ENCODE results near the gene NOTCH1.
A peak's percentile ranks its signal among the peaks of the same experiment; 100 is the strongest.

The NOTCH1 gene

GRCh38 chr9:136544964-136545691, 720 bp downstream of the NOTCH1 start:
- peak; percentile 69 to 79 for DNase-seq

DNA sequence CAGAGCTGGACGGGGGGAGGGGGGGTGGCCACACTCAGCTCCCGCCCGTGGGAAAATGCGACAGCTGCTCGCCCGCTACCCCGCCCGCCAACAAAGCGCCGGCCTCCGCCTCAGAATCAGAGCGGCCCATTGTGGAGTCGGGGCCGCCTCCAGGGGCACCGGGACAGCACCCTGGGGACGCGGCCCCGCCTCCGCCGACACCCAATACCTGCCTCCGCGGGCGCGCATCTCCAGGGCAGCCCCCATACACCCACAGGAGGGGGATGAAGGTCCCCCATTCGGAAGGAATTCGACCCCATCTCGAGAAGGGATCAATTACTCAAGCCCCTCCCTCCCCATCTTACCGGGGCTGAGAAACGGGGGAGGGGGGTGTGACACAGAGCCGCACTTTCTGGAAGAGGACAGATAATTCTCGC, 1.3 kb downstream of the NOTCH1 start:
- DNase-seq = peak; percentile 72 to 78

GRCh38 chr9:136543830-136544547, 1.9 kb downstream of the NOTCH1 start:
- DNase-seq = no peak

GRCh38 chr9:136543280-136543679, 2.6 kb downstream of the NOTCH1 start:
- no peak for DNase-seq

DNA sequence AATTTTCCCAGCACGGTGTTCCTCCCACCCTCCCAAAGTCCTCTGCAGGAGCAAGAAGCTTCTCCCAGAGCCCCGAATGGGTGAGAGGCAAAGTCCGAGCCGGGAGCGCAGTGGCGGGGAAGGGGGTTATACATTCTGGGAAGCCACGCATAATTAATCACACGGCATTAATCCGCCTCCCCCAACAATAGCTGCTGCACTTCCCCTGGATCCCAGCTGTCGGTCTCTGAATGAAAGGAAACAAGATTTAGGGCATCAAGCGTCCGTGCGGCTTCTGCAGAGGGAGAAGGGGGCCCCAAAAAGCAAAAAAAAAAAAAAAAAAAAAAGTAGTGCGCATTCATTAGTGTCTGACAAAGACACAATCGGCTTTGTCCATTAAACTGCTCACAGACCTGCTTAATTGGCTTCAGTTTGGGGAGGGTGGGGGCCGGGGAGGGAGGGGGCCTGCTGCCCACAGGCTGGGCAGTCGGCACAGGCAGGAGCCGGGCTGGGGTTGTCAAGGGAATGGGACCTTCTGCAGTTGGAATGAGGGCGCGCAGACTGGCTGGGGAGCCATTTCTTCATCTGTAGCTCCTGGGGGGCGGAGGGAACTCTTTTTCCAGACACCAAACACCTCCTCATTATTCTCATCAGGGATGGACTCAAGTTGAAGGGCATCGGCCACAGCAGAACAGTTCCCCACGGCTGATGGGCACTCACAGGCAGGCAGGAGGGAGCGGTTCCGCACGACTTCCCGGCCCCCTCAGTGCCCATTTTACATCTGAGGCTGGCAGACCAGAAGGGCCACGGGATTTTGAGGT, 3.4 kb downstream of the NOTCH1 start:
- DNase-seq = no peak

DNA sequence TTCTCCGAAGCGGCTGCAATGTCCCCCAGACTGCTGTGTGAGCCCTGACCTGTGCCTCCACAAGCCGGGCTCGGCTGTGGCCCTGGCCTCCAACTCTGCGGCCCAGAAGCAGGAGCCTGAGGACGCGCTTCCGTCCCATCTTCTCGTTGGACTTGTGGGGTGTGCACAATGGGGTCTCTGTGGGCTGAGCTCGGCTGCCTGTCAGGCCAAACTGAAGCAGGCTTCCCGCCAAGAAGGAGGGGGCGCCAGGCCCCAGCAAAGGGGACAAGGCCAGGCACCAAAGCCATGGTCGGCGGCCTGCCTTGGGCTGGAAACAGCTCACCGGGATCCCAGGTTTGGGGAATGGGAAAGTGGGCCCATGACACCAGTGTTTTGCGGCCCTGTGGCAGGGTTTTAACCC, 4.1 kb downstream of the NOTCH1 start:
- no peak for DNase-seq

GRCh38 chr9:136541179-136541578, 4.7 kb downstream of the NOTCH1 start:
- peak in 1 of 2 experiments; percentile 36 for DNase-seq

- DNase-seq = peak; percentile 98
Measured at GRCh38 chr9:136539427-136540421, 6.1 kb downstream of the NOTCH1 start.

- peak; percentile 79 to 85 for DNase-seq
Measured at GRCh38 chr9:136538599-136539426, 7.0 kb downstream of the NOTCH1 start.

GRCh38 chr9:136537896-136538598, 7.8 kb downstream of the NOTCH1 start:
- no peak for DNase-seq

DNA sequence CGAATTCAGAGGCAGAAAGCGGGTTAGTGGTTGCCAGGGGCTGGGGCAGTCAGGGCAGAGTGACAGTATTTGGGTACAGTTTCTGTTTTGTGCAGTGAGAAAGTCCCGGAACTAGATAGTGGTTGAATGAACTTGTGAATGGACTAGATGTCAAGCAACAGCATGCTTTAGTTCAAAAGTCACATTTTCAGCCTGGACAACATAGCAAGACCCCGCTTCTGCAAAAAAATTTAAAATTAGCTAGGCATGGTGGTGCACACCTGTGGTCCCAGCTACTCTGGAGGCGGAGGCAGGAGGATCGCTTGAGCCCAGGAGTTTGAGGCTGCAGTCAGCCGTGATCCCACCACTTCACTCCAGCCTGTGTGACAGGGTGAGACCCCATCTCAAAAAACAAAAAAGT, 8.4 kb downstream of the NOTCH1 start:
- no peak for DNase-seq

DNA sequence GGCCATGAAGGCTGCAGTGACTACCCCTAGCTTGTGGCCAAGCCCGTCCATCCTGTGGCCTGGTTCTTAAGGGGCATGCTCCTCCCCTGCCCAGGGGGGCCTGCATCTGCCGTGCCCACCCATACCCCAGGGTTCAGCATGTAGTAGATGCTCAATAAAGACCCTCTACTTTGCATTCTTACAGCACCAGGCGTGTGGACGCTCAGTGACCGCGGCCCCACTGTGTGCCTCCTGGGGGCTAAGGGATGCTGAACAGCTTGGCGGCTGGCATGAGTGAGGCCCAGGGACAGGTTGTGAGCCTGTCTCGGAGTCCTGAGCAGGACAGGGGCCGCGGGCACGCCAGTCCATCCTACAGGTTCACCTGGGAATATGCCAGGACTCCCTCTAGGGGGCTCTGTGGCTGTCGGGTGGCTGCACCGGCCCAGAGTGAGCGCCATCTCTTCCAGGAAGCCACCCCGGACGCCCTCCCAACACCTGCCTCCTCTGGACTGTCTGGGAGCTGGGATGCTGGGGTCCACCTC, 9.1 kb downstream of the NOTCH1 start:
- DNase-seq = no peak

DNA sequence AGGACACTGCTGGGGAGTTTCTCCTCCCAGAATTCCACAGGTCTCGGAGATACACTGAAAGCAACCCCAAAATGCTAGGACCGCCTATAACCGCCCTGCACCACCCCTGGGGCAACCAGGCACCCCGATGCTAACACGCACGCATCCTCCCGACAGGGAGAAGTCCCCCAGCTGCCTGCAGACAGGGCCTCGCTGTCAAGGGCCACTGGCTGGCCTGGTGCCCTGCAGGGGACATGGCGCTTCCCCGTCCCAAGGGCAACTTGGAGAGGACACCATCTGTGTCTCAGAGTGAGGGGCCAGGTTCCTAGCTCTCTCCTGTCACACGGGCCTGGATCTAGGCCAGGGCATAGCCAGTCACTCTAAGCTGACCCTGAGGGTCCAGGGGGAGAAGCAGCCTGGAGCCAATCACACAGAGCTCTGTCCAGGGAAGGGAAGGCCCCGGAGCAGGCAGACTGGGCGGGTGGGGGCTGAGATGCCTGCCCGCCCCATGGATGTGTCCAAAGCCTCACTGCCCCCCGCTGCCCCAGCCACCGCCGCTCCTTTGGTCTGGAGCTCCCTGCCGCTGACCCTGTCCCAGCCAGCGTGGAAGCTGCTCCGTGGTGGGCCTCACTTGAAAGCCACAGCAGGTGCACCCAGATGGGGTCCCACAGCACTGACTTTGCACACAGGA, 9.7 kb downstream of the NOTCH1 start:
- no peak for DNase-seq

DNA sequence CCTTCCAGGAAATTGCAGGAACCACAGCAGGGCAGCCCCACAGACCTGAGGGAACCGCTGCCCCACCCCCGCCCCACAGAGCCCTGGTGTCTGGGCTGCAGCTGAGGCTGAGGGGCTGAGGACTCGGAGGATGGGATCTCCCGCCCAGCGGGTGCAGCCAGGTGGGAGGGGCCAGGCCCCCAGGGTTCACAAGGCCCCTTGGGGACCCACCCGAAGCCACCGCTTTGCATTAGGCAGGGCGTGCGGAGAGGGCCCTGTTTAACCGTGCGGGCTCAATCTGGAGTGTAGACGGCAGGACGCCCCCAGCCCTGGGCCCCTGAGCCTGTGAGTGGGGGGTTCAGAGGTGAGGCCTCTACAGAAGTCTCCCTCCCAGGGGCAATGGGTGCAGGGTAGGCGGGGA, 10.8 kb downstream of the NOTCH1 start:
- no peak for DNase-seq

GRCh38 chr9:136534366-136534765, 11.5 kb downstream of the NOTCH1 start:
- no peak for DNase-seq

GRCh38 chr9:136533775-136534157, 12.1 kb downstream of the NOTCH1 start:
- peak; percentile 84 to 89 for DNase-seq

DNA sequence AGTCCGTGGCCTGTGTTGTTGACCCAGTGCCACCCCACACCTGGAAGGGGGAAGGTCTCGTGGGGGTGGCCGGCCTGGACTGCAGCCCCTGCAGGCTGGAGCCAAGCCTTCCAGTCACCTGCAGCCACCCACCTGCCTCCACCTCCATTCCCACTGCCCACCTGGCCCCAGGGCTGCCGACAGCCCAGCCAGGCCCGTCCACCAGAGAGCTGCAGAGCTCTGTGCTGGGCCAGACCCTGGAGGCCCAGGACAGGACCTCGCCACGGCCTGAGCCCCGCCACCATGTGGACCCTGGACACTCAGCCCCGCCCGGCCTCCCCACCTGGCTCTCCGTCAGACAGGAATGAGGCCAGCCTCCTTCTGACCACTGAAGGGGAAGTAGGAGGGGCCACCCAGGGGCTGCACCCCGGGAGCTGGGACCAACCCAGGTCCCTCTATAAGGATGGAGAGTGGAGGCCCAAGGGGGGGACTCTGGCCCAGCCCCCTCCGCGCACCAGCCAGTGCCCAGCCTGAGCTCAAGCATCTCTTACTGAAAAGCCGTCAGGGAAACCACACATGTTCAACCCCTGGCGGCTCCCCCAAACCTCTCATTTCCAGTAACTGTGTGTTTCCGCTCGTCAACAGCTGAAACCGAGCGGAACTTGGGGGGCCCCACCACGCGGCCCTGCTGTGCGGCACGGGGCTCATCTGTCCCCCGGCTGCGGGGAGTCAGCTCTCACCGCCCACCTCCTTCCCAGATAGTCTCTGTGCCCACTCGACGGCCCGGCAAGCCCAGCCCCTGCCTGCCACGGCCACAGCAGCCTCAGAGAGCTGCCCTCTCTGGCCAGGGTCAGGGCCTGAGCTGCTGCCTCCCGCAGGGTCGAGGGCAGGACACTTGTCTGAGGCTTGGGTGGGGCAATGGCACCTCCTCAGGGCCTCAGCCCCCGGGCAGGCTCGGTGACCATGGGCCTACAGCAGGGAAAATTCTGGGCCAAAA, 12.8 kb downstream of the NOTCH1 start:
- peak; percentile 80 to 85 for DNase-seq

Data from activated CD4-positive, alpha-beta T cell treated with anti-CD3 and anti-CD28 coated beads, Interleukin-2, amount 50 U/mL, for 48 hours (primary cell).